Muscle of arm (tissue), 12 donors: ENCODE results near the gene CYP2S1. TPM values are rescaled to one million over a fixed set of nuclear protein-coding genes. Genes with fewer than 3 reads are reported as not detected.
"Not testable (repeated sequence)": the region's sequence is repeated elsewhere in the genome, so short reads cannot be mapped to it uniquely, and the experiment has no call there.

Experiments
- DNase-seq: peaks from one replicate; pipeline ENCODE4 v3.0.0-alpha.2; 2013
- polyA plus RNA-seq, 12 donors: library from polyadenylated mRNA; unstranded; fragments of 120-200 nt; gene quantifications; one replicate each; pipeline ENCODE4 v1.2.1, GENCODE V29; 2013; ENCODE audit not compliant: insufficient read length in 12 of 12

The CYP2S1 gene
- polyA plus RNA-seq, 12 donors: 0.20 to 6.2 (median 0.44) TPM; not detected in 2

- peak; percentile 87 for DNase-seq
Observed at GRCh38 chr19:41225238-41226052, 32.4 kb downstream of the CYP2S1 start.

DNA sequence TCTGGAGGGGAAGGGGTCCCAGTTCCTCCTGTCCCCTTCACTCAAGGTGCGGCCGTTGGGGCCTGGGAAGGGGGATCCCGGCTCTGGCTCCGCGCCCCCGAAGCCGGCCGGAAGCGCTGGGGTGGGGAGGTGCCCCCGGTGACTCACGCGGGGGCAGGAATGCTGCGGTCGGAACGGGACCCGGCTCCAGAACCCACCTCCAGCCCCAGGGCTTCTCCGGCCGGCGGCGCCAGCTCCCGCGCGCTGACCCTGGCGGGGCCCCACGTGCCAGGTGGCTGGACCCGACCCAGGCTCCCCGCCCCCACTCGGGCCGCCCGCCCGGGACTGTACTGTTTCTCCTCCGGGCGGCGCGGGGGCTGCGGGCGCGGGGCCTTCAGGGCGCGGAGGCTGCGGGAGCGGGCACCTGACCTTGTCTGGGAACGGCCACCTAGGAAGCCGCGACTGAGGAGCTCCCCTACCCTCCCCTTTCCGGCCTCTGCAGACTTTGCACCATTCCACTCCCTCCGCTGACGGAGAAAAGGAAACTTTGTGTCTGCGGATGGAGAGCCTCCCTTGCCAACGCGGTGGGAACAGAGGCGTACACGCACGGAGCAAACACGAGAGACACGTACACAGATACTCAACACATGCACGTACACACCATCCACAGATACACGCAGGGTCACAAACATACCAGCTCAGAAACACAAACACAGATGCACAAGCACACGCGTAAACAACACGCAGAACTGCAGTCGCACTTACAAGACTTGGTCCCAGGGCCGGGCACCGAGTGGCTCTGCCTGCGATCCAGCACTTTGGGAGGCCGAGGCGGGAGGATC lies 33.2 kb downstream of the CYP2S1 start:
- DNase-seq: peak; percentile 58

- no peak for DNase-seq
Observed at GRCh38 chr19:41226874-41227390, 33.9 kb downstream of the CYP2S1 start.

DNA sequence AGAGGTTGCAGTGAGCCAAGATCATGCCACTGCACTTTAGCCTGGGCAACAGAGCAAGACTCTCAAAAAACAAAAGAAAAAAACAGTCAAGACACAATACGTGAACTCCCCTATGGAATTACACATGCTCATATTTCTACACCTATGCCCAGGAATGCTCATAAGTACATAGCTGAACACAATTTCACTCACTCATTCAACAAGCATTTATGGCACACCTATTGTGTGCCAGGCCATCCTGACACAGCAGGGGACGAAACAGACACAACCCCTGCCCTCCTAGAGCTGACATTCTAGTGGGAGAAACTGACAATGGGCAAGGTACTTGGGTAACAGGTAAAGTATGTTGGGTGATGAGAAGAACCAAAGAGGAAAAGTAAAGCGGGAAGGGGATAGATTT lies 35.5 kb downstream of the CYP2S1 start:
- no peak for DNase-seq

GRCh38 chr19:41229338-41229737 lies 36.3 kb downstream of the CYP2S1 start:
- DNase-seq: not testable (repeated sequence)

GRCh38 chr19:41230067-41230857 lies 37.2 kb downstream of the CYP2S1 start:
- no peak for DNase-seq

DNA sequence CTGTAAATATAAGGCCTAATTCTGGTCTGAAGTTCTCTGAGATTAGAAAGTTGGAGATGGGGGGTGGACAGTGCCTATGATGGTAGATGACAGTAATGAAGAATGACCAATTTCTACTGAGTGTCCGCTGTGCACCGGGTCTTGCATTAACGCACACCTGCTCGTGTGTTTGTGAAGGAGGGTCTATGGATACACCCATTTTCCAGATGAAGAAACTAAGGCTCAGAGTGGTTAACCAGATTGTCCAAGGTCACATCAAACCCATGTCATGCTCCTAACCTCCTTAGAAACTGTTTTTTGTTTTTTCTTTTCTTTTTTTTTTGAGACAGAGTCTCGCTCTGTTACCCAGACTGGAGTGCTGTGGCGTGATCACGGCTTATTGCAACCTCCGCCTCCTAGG lies 39.7 kb downstream of the CYP2S1 start:
- no peak for DNase-seq

GRCh38 chr19:41233748-41234240 lies 40.8 kb downstream of the CYP2S1 start:
- no peak for DNase-seq

- DNase-seq: no peak
Observed at GRCh38 chr19:41234512-41235168, 41.6 kb downstream of the CYP2S1 start.

GRCh38 chr19:41235480-41235879 lies 42.5 kb downstream of the CYP2S1 start:
- no peak for DNase-seq

- no peak for DNase-seq
Observed at GRCh38 chr19:41238244-41238643, 45.2 kb downstream of the CYP2S1 start.

DNA sequence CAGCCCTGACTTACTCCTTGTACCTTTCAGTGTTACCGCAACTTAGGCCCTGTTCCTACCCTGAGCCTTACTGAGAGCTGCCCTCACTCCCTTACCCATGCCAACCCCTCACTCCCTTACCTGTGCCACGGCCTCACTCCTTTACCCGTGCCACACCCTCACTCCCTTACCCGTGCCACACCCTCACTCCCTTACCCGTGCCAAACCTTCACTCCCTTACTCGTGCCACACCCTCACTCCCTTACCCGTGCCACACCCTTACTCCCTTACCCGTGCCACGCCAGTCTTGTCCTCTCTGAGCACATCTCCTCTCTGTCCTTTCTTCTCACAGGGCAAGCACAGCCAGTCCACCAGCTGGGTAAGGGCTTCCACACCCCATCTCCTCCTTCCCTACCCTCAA lies 46.3 kb downstream of the CYP2S1 start:
- no peak for DNase-seq

DNA sequence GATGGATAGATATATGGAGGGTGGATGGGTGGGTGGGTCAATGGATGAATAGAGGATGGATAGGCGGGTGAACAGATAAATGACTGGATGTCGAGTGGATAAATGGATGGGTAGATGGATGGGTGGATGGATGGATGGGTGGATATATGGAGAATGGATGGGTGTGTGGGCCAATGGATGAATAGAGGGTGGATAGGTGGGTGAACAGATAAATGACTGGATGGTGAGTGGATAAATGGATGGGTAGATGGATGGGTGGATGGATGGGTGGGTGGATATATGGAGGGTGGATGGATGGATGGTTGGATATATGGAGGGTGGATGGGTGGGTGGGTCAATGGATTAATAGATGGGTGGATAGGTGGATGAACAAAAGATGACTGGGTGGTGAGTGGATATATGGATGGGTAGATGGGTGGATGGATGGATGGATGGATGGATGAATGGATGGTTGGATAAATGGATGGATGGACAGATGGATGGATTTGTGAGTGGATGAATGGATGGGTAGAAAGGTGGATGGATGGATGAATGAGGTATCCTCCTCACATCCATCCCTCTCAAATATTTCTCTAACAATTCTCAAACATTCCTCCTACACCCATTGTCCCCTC lies 47.0 kb downstream of the CYP2S1 start:
- no peak for DNase-seq

GRCh38 chr19:41241859-41242258 lies 48.8 kb downstream of the CYP2S1 start:
- no peak for DNase-seq

DNA sequence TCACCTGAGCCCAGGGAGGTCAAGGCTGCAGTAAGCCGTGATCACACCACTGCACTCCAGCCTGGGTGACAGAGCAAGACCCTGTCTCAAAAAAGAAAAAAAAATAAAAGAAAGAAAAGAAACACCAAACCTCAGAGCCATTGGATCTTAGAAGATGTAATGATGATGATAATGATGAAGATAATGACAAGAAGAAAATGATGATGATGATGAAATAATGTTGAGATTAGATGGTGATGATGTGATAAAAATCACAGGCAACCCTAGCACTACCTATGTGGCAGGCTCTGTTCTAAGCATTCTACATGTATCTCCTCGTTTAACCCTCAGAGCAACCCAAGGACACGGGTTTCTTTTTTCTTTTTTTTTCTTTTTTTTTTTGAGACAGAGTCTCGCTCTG lies 51.1 kb downstream of the CYP2S1 start:
- DNase-seq: no peak

DNA sequence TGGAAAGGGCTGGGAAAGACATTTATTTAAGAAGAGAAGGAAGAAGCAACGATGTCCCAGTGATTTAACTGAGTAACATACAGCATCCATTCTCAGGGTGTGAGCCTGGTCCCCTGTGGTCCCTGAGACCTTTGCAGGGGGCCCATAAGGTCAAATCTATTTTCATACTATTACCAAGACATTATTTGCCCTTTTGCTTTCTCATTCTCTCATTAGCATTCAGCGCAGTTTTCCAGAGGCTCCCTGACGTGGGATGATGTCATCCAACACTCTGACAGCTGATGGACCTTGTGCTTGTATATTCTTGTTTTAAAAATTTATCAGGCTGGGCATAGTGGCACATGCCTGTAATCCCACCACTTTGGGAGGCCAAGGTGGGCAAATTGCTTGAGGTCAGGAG lies 52.8 kb downstream of the CYP2S1 start:
- no peak for DNase-seq

DNA sequence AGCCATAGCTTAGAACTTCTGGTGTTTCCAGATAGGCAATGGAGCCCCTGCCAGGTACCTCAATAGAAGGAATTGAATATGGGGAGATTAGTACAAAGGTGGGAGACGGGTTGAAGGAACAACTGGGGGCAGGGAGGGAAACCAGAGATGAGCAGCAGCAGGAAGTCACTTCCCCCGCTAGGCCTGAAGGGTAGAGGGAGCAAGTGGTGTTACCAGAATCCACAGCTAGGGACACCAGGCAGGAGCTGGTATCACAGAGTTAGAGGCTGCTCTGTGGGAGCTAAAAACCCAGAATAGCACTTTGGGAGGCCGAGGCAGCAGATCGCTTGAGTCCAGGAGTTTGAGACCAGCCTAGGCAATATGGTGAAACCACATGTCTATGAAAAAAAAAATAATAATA lies 55.9 kb downstream of the CYP2S1 start:
- no peak for DNase-seq

GRCh38 chr19:41249707-41250423 lies 56.8 kb downstream of the CYP2S1 start:
- DNase-seq: no peak

GRCh38 chr19:41253660-41254059 lies 60.6 kb downstream of the CYP2S1 start:
- DNase-seq: no peak

DNA sequence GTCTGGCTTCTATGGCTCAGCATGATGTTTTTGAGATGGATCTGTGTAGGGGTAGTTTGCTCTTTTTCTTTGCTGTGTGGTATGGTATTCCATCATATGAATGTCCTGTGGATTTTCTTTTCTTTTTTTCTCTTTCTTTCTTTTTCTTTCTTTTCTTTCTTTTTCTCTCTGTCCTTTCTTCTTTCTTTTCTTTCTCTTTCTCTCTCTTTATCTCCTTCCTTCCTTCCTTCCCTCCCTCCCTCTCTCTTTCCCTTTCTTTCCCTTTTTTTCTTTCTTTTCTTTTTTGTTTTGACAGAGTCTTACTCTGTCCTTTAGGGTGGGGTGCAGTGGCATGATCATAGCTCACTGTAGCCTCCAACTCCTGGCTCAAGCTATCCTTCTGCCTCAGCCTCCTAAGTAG lies 62.2 kb downstream of the CYP2S1 start:
- no peak for DNase-seq
